ENCODE results near the gene HOXA6.

The HOXA6 gene

DNA sequence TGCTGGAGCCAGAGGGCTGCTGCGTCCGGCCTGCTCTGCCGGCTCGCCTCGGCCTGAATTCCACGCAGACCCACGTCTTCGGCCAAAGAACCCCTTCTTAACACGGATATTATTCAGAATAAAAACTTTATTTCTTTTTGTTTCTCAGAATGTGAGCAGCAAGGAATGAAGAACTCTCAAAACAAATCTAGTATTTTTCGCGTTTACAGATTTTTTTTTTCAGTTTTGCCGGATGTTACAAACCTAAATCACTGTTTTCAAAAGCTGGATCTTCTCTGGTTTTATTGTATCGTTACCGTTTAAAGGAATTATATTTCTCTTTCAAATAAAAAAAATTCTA is 40.7 kb downstream of the HOXA6 start:
- Histone ChIP-seq H3K27me3 (ENCODE audit: control insufficient read depth in 1 of 2, insufficient read depth in 2 of 2, low read length in 2 of 2) (no peaks in the 10 kb centered on the region), H3K36me3 (ENCODE audit: control insufficient read depth in 2 of 2, insufficient read depth in 2 of 2, low read length in 2 of 2) (no peaks in the 10 kb centered on the region), H3K9ac (ENCODE audit: low read length in 2 of 2) (peak overlapping the region; percentile 90 to 92), H3K4me3 (ENCODE audit: low read length in 2 of 2) (peak overlapping the region; percentile 96 to 97), H3K4me1 (ENCODE audit: control insufficient read depth, insufficient read depth, low read length) (peaks cover 65% of the 10 kb centered on the region), H3K9me3 (ENCODE audit: control insufficient read depth in 2 of 2, low read length in 2 of 2) (no peaks in the 10 kb centered on the region), H3K27ac (ENCODE audit: low read length) (peak overlapping the region; percentile 97)

DNA sequence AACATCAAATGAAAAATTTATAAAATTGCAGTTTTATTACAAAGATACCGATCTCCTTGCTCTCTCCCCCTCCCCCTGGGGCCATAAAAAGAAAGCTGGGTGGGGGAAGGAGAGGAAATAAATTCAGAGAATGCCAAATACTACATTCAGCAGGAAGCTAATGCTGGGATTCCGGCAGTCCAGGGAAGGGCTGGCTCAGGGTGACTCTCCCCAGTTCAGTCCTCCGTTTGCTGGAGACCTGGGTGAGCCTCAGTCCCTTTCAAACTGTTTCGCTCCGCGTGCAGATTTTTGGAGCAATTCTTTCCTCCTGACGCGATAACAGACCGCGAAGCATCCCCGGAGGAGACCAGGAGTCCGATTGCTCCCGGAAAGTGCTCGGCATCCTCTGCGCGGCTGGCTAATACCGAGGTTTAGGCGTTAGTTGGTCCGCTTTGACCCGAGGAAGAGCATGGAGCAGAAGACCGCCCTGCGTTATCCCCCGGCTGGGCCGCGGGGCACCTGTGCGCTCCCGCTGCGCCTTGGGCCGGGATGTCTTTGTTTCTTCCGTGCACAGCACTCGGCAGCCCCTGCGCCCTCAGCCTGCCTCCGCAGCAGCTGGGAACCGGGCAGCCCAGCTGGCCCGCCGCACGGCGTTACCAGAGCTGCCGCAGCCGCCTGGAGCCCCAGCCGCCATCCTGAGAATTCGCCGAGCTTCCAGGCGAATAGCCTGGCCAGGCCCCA is 41.2 kb downstream of the HOXA6 start:
- no peaks in the 10 kb centered on the region for H3K9me3 ChIP-seq (ENCODE audit: control insufficient read depth in 2 of 2, low read length in 2 of 2)
- H3K4me1 ChIP-seq (ENCODE audit: control insufficient read depth, insufficient read depth, low read length) = peaks cover 61% of the 10 kb centered on the region
- H3K27ac ChIP-seq (ENCODE audit: low read length) = peak overlapping the region; percentile 97
- H3K36me3 ChIP-seq (ENCODE audit: control insufficient read depth in 2 of 2, insufficient read depth in 2 of 2, low read length in 2 of 2) = no peaks in the 10 kb centered on the region
- peak overlapping the region; percentile 96 to 97 for H3K4me3 ChIP-seq (ENCODE audit: low read length in 2 of 2)
- peak overlapping the region; percentile 90 to 92 for H3K9ac ChIP-seq (ENCODE audit: low read length in 2 of 2)
- no peaks in the 10 kb centered on the region for H3K27me3 ChIP-seq (ENCODE audit: control insufficient read depth in 1 of 2, insufficient read depth in 2 of 2, low read length in 2 of 2)

GRCh38 chr7:27105301-27106031 is 42.1 kb downstream of the HOXA6 start:
- Histone ChIP-seq H3K36me3 (ENCODE audit: control insufficient read depth in 2 of 2, insufficient read depth in 2 of 2, low read length in 2 of 2) (no peaks in the 10 kb centered on the region), H3K27ac (ENCODE audit: low read length) (peak overlapping the region; percentile 97), H3K9ac (ENCODE audit: low read length in 2 of 2) (peak overlapping the region; percentile 90 to 92), H3K27me3 (ENCODE audit: control insufficient read depth in 1 of 2, insufficient read depth in 2 of 2, low read length in 2 of 2) (no peaks in the 10 kb centered on the region), H3K4me1 (ENCODE audit: control insufficient read depth, insufficient read depth, low read length) (peaks cover 58% of the 10 kb centered on the region), H3K9me3 (ENCODE audit: control insufficient read depth in 2 of 2, low read length in 2 of 2) (no peaks in the 10 kb centered on the region), H3K4me3 (ENCODE audit: low read length in 2 of 2) (peak overlapping the region; percentile 96 to 97)

- Histone ChIP-seq H3K9ac (ENCODE audit: low read length in 2 of 2) (peak overlapping the region; percentile 90 to 92), H3K27ac (ENCODE audit: low read length) (peak overlapping the region; percentile 97), H3K4me3 (ENCODE audit: low read length in 2 of 2) (peak overlapping the region; percentile 96 to 97), H3K27me3 (ENCODE audit: control insufficient read depth in 1 of 2, insufficient read depth in 2 of 2, low read length in 2 of 2) (no peaks in the 10 kb centered on the region), H3K36me3 (ENCODE audit: control insufficient read depth in 2 of 2, insufficient read depth in 2 of 2, low read length in 2 of 2) (no peaks in the 10 kb centered on the region), H3K4me1 (ENCODE audit: control insufficient read depth, insufficient read depth, low read length) (peaks cover 48% of the 10 kb centered on the region), H3K9me3 (ENCODE audit: control insufficient read depth in 2 of 2, low read length in 2 of 2) (no peaks in the 10 kb centered on the region)
Measured at GRCh38 chr7:27104341-27105058, 43.1 kb downstream of the HOXA6 start.

DNA sequence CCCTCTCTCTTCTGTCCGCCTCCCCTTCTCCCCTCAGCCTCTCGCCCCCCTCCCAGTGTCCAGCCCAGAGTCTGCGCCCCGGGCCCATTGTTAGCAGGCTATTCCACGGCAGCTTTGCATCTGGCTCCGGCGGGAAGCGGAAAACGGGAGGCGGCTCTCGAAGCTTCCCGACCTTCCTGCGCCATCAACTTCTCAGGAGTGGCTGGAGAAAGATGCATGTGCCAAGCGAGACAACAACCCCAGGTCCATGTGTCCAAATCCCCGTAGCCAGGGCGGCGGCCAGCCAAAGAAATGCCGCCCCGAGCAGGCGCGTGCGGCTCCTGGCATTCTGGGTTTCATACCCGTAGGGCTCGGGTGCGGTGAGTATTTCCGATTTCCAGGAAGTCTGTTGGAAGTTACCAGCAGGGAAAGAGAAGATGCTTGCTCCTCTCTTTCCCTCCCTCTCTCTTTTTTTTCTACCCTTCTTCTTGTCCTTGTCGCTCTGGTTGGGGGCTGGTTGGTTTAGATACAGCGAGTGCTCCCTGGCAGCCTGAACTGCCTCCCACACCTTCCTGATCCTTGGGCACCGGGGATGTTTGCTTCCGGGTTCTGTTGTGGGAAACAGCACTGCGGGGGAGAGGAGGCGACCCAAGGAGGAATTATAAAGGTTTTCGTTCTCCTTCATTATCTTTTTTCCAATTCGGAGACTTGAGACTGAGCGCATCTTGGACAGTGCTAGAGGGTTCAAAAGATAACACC is 43.9 kb downstream of the HOXA6 start:
- no peaks in the 10 kb centered on the region for H3K27me3 ChIP-seq (ENCODE audit: control insufficient read depth in 1 of 2, insufficient read depth in 2 of 2, low read length in 2 of 2)
- H3K27ac ChIP-seq (ENCODE audit: low read length) = peak overlapping the region; percentile 97
- no peaks in the 10 kb centered on the region for H3K9me3 ChIP-seq (ENCODE audit: control insufficient read depth in 2 of 2, low read length in 2 of 2)
- peak overlapping the region; percentile 90 to 92 for H3K9ac ChIP-seq (ENCODE audit: low read length in 2 of 2)
- no peaks in the 10 kb centered on the region for H3K36me3 ChIP-seq (ENCODE audit: control insufficient read depth in 2 of 2, insufficient read depth in 2 of 2, low read length in 2 of 2)
- peaks cover 40% of the 10 kb centered on the region for H3K4me1 ChIP-seq (ENCODE audit: control insufficient read depth, insufficient read depth, low read length)
- H3K4me3 ChIP-seq (ENCODE audit: low read length in 2 of 2) = peak overlapping the region; percentile 96 to 97

- H3K27ac ChIP-seq (ENCODE audit: low read length) = peak within 1 kb of the TSS; percentile 97
- no peaks in the 10 kb centered on the region for H3K9me3 ChIP-seq (ENCODE audit: control insufficient read depth in 2 of 2, low read length in 2 of 2)
- peak within 1 kb of the TSS; percentile 96 to 97 for H3K4me3 ChIP-seq (ENCODE audit: low read length in 2 of 2)
- peak within 1 kb of the TSS; percentile 90 to 92 for H3K9ac ChIP-seq (ENCODE audit: low read length in 2 of 2)
- no peaks in the 10 kb centered on the region for H3K36me3 ChIP-seq (ENCODE audit: control insufficient read depth in 2 of 2, insufficient read depth in 2 of 2, low read length in 2 of 2)
- H3K27me3 ChIP-seq (ENCODE audit: control insufficient read depth in 1 of 2, insufficient read depth in 2 of 2, low read length in 2 of 2) = no peaks in the 10 kb centered on the region
- H3K4me1 ChIP-seq (ENCODE audit: control insufficient read depth, insufficient read depth, low read length) = peaks cover 43% of the 10 kb centered on the region
Measured at GRCh38 chr7:27102581-27103442, 44.8 kb downstream of the HOXA6 start, which contains the start of gene HOXA2. Gene HOXA2, minus strand, starts transcription at chr7:27102683. Its CDS starts 183 bp downstream, at chr7:27102500.

DNA sequence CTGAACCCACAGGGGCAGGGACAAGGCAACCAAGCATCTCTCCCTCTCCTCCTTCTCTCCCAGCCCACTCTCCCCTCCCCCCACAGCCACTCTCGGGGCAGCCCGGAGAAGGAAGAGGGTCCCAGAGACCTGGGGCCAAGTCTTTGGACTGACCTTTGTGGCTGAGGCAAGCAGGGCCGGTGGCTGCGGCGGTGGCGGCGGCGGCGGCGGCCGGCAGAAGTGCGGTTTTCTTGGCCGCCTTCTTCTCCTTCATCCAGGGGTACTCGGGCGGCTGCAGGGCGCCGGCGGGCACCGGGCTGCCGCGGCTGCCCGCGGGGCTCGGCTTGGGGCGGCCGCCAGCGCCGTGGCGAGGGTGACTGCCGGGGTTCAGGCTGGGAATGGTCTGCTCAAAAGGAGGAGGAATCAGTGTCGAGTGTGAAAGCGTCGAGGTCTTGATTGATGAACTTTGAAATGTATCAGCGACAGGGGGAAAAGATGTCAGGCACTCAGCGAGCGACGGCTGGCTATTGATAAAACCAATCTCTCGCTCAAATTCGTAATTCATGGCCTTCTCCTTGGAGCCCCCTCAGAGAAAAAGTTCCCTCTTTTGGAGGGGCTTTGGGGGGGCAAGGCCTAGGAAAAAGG is 45.5 kb downstream of the HOXA6 start:
- H3K4me3 ChIP-seq (ENCODE audit: low read length in 2 of 2) = peak overlapping the region; percentile 96 to 97
- no peaks in the 10 kb centered on the region for H3K36me3 ChIP-seq (ENCODE audit: control insufficient read depth in 2 of 2, insufficient read depth in 2 of 2, low read length in 2 of 2)
- H3K27ac ChIP-seq (ENCODE audit: low read length) = peak overlapping the region; percentile 97
- H3K4me1 ChIP-seq (ENCODE audit: control insufficient read depth, insufficient read depth, low read length) = peaks cover 45% of the 10 kb centered on the region
- H3K9ac ChIP-seq (ENCODE audit: low read length in 2 of 2) = peak overlapping the region; percentile 90 to 92
- no peaks in the 10 kb centered on the region for H3K9me3 ChIP-seq (ENCODE audit: control insufficient read depth in 2 of 2, low read length in 2 of 2)
- no peaks in the 10 kb centered on the region for H3K27me3 ChIP-seq (ENCODE audit: control insufficient read depth in 1 of 2, insufficient read depth in 2 of 2, low read length in 2 of 2)

- Histone ChIP-seq H3K9ac (ENCODE audit: low read length in 2 of 2) (peak overlapping the region; percentile 90 to 92), H3K27me3 (ENCODE audit: control insufficient read depth in 1 of 2, insufficient read depth in 2 of 2, low read length in 2 of 2) (no peaks in the 10 kb centered on the region), H3K9me3 (ENCODE audit: control insufficient read depth in 2 of 2, low read length in 2 of 2) (no peaks in the 10 kb centered on the region), H3K27ac (ENCODE audit: low read length) (peak overlapping the region; percentile 97), H3K4me1 (ENCODE audit: control insufficient read depth, insufficient read depth, low read length) (peaks cover 42% of the 10 kb centered on the region), H3K4me3 (ENCODE audit: low read length in 2 of 2) (peak overlapping the region; percentile 96 to 97), H3K36me3 (ENCODE audit: control insufficient read depth in 2 of 2, insufficient read depth in 2 of 2, low read length in 2 of 2) (no peaks in the 10 kb centered on the region)
Measured at GRCh38 chr7:27101171-27101956, 46.2 kb downstream of the HOXA6 start.

GRCh38 chr7:27100694-27101170 is 46.8 kb downstream of the HOXA6 start:
- no peaks in the 10 kb centered on the region for H3K27me3 ChIP-seq (ENCODE audit: control insufficient read depth in 1 of 2, insufficient read depth in 2 of 2, low read length in 2 of 2)
- H3K9me3 ChIP-seq (ENCODE audit: control insufficient read depth in 2 of 2, low read length in 2 of 2) = no peaks in the 10 kb centered on the region
- no peaks in the 10 kb centered on the region for H3K36me3 ChIP-seq (ENCODE audit: control insufficient read depth in 2 of 2, insufficient read depth in 2 of 2, low read length in 2 of 2)
- H3K9ac ChIP-seq (ENCODE audit: low read length in 2 of 2) = peak overlapping the region; percentile 90 to 92
- H3K4me1 ChIP-seq (ENCODE audit: control insufficient read depth, insufficient read depth, low read length) = peaks cover 41% of the 10 kb centered on the region
- peak overlapping the region; percentile 97 for H3K27ac ChIP-seq (ENCODE audit: low read length)
- H3K4me3 ChIP-seq (ENCODE audit: low read length in 2 of 2) = peak overlapping the region; percentile 96 to 97
